ENCODE measurements around the gene UQCRH.

Gene UQCRH

DNA sequence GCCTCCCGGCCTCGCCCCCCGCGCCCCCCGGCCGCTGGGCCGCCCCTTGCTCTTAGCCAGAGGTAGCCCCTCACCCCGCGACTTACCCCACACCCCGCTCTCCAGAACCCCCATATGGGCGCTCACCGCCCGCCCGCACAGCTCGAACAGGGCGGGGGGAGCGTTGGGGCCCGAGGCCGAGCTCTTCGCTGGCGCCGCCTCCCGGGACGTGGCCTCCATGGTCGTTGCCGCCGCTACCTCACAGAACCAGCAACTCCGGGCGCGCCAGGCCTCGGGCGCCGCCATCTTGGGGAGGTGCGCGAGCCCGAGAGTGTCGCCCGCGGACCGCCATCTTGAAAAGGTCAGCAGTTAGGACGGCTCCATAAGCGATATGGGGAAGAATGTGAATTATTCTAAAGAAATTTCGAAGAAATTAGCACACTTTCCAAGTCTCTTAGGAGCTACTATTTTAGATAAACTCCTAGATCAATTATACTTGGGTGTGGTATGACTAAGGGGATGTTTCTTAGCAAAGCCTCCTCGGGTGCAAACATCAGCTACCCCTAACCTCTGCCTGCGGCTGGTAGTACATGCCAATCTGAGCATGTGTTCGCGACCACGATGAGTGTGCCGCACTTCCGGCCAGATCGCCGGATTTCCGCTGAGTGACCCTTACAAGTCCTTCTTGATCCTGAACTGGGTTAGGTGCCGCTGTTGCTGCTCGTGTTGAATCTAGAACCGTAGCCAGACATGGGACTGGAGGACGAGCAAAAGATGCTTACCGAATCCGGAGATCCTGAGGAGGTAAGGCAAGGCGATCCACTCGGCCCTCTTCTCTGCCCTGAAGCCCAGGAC, at the start of gene UQCRH, which contains the start of gene LRRC41:
UQCRH (plus strand) TSS at position 661 of the 834 bp plus-strand sequence; CDS start at position 730, 69 bp downstream.
LRRC41 (minus strand) TSS at position 579 of the 834 bp plus-strand sequence; CDS start at position 285, 294 bp downstream.
- DNase-seq (ENCODE audit: low read depth) = peak; percentile 88

- DNase-seq (ENCODE audit: low read depth) = no peak
Observed at GRCh38 chr1:46254668-46255067, 48.8 kb upstream of the UQCRH start.

- DNase-seq (ENCODE audit: low read depth) = no peak
Observed at GRCh38 chr1:46256523-46256922, 47.0 kb upstream of the UQCRH start.

DNA sequence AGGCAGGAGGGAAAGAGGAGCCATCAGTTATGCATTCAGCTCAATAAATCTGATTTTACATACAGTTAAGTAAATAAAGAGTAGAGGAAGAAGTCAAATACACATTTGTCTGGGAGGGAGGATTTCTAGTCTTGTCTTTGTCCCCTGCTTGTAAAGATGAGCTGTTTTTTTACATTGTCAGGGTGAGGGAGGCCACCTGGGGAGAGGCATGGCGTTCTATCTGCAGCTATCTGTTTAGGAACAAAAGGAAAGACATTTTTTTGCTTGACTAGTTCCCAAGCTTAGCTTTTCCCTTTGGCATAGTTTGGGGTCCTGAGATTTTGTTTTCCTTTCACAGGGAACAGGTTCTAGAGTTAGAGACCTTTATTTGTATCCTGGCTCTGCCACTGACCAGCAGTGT, 41.0 kb upstream of the UQCRH start:
- no peak for DNase-seq (ENCODE audit: low read depth)

DNA sequence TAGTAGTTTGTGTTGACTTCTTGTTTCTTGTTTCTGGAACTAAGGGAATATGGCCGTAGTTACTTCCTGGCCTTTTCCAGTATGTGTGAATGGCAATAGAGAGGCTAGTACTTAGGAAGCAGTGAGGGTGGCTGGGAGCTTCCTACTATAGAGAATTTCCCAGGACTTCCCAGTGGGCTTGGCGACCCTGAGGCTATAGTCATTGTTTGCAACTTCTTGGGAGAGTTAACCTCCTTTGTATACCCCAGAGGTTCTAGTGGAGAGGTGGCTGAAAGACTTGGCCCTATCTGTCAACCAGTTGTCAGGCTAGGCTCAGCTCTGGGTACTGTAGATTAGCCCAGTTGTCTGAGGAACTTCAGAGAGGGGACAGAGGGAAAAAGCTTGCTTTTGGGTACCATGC, 40.4 kb upstream of the UQCRH start:
- DNase-seq (ENCODE audit: low read depth) = no peak

DNA sequence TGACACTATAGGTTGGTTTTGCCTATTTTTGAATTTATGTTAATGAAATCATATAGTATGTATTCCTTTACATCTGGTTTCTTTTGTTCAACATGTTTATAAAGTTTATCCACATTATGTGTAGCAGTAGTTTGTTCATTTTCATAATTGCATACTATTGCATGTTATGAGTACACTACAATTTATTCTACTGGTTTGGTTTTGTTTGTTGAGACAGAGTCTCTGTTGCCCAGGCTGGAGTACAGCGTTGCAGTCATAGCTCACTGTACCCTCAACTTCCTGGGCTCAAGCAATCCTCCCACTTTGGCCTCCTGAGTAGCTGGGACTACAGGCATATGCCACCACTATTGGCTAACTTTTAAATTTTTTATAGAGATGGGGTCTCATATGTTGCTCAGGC, 34.9 kb upstream of the UQCRH start:
- no peak for DNase-seq (ENCODE audit: low read depth)

- DNase-seq (ENCODE audit: low read depth) = no peak
Observed at GRCh38 chr1:46274225-46275029, 29.1 kb upstream of the UQCRH start.

GRCh38 chr1:46275030-46275337, 28.5 kb upstream of the UQCRH start:
- no peak for DNase-seq (ENCODE audit: low read depth)

- DNase-seq (ENCODE audit: low read depth) = no peak
Observed at GRCh38 chr1:46277658-46278373, 25.7 kb upstream of the UQCRH start.

GRCh38 chr1:46278807-46279206, 24.7 kb upstream of the UQCRH start:
- no peak for DNase-seq (ENCODE audit: low read depth)

DNA sequence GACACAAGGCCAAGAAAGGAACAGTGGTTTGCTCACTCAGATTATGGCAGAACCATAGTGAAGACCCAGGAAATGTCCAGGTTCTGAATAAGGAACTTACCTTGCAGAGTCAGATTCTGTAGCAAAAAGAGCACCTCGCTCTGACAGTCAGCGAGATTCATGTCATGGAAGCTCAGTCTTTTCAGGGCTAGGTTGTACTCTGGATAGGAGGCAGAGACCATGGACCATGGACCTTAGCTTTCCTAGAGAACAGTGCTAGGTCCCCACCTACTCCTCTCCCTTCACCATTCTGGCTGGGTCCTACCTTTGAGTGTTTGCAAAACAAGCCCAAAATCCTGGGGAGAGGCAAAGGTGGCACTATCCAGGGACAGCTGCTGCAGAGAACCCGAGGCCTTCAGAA, 23.4 kb upstream of the UQCRH start:
- no peak for DNase-seq (ENCODE audit: low read depth)

- no peak for DNase-seq (ENCODE audit: low read depth)
Observed at GRCh38 chr1:46281021-46281420, 22.5 kb upstream of the UQCRH start.

- no peak for DNase-seq (ENCODE audit: low read depth)
Observed at GRCh38 chr1:46284058-46284457, 19.4 kb upstream of the UQCRH start.

GRCh38 chr1:46284597-46285564, 18.6 kb upstream of the UQCRH start:
- no peak for DNase-seq (ENCODE audit: low read depth)

- no peak for DNase-seq (ENCODE audit: low read depth)
Observed at GRCh38 chr1:46285730-46286477, 17.6 kb upstream of the UQCRH start.

- DNase-seq (ENCODE audit: low read depth) = no peak
Observed at GRCh38 chr1:46288485-46289133, 14.9 kb upstream of the UQCRH start.

DNA sequence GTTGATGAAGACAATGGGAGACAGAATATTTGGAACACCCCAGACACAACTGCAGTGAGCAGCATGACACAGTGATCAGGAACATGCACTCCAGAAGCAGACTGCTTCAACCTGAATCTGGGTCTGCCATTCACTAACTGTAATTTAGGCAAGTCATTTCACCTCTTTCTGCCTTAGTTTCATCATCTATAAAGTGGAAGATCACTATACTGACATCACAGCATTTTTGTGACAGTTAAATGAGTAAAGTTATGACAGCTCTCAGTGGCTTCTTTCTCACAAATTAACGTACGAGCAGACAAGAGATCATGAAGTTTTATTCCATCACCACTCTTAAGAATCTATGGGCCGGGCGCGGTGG, 14.4 kb upstream of the UQCRH start:
- DNase-seq (ENCODE audit: low read depth) = no peak

DNA sequence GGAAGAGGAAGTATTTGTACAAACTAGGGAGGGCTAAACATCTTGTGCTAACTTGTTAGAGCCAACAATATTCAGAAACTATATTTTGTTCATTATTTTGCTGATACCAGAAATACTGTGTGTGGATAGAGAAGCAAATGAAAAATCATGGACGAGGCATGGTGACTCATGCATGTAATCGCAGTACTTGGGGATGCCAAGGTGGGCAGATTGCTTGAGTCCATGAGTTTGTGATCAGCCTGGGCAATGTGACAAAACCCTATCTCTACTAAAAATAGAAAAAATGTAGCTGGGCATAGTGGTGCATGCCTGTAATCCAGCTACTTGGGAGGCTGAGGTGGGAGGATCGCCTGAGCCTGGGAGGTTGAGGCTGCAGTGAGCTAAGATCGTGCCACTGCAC, 13.5 kb upstream of the UQCRH start:
- no peak for DNase-seq (ENCODE audit: low read depth)

DNA sequence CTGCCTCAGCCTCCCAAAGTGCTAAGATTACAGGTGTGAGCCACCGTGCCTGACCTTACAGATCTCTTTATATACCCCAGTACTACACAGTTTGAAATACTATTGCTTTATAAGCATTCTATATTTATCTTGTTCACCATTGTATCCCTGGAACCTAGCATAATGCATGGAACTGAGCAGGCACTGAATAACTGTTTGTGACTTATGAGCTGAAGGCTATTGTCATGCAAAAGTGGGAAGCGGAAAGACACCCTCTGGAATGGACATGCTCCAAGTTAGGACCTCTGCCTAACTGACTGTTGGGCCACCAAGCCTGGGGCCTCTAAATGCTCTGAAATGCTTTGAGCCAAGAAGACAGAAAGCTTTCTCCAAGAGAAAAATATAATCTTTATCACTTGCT, 8.2 kb upstream of the UQCRH start:
- no peak for DNase-seq (ENCODE audit: low read depth)

GRCh38 chr1:46298387-46298786, 5.1 kb upstream of the UQCRH start:
- DNase-seq (ENCODE audit: low read depth) = no peak
